ENCODE results near the gene PYGB.

Gene PYGB

GRCh38 chr20:25294459-25295385, 46.8 kb downstream of the PYGB start:
- TF ChIP-seq CTCF (IDR thresholded peaks at IDR 0.05; ENCODE audit: low read depth, low read length, missing control alignments), result peak; percentile 96
- in situ Hi-C loops (cut with HindIII; ENCODE audit: low sequenced_read_pairs), result no loop called here
- no peak for DNase-seq (ENCODE audit: low read depth)
- no peak overlapping the region for H3K4me3 ChIP-seq (ENCODE audit: low read depth, low read length)

- TF ChIP-seq CTCF (IDR thresholded peaks at IDR 0.05; ENCODE audit: low read depth, low read length, missing control alignments), result no peak
- H3K4me3 ChIP-seq (ENCODE audit: low read depth, low read length), result no peak overlapping the region
- in situ Hi-C loops (cut with HindIII; ENCODE audit: low sequenced_read_pairs), result no loop called here
- no peak for DNase-seq (ENCODE audit: low read depth)
Observed at GRCh38 chr20:25295386-25296093, 47.7 kb downstream of the PYGB start.

- no peak for DNase-seq (ENCODE audit: low read depth)
- in situ Hi-C loops (cut with HindIII; ENCODE audit: low sequenced_read_pairs), result no loop called here
- no peak overlapping the region for H3K4me3 ChIP-seq (ENCODE audit: low read depth, low read length)
- TF ChIP-seq CTCF (IDR thresholded peaks at IDR 0.05; ENCODE audit: low read depth, low read length, missing control alignments), result peak; percentile 52
Observed at GRCh38 chr20:25296094-25297093, 48.5 kb downstream of the PYGB start.

GRCh38 chr20:25297141-25297905, 49.4 kb downstream of the PYGB start:
- no peak overlapping the region for H3K4me3 ChIP-seq (ENCODE audit: low read depth, low read length)
- no peak for TF ChIP-seq CTCF (IDR thresholded peaks at IDR 0.05; ENCODE audit: low read depth, low read length, missing control alignments)
- DNase-seq (ENCODE audit: low read depth), result no peak
- in situ Hi-C loops (cut with HindIII; ENCODE audit: low sequenced_read_pairs), result no loop called here

GRCh38 chr20:25299806-25300205, 51.9 kb downstream of the PYGB start:
- TF ChIP-seq CTCF (IDR thresholded peaks at IDR 0.05; ENCODE audit: low read depth, low read length, missing control alignments), result peak; percentile 24
- in situ Hi-C loops (cut with HindIII; ENCODE audit: low sequenced_read_pairs), result no loop called here
- DNase-seq (ENCODE audit: low read depth), result no peak
- H3K4me3 ChIP-seq (ENCODE audit: low read depth, low read length), result no peak overlapping the region
